Measurements from ENCODE around the gene GBX1.

Gene GBX1

DNA sequence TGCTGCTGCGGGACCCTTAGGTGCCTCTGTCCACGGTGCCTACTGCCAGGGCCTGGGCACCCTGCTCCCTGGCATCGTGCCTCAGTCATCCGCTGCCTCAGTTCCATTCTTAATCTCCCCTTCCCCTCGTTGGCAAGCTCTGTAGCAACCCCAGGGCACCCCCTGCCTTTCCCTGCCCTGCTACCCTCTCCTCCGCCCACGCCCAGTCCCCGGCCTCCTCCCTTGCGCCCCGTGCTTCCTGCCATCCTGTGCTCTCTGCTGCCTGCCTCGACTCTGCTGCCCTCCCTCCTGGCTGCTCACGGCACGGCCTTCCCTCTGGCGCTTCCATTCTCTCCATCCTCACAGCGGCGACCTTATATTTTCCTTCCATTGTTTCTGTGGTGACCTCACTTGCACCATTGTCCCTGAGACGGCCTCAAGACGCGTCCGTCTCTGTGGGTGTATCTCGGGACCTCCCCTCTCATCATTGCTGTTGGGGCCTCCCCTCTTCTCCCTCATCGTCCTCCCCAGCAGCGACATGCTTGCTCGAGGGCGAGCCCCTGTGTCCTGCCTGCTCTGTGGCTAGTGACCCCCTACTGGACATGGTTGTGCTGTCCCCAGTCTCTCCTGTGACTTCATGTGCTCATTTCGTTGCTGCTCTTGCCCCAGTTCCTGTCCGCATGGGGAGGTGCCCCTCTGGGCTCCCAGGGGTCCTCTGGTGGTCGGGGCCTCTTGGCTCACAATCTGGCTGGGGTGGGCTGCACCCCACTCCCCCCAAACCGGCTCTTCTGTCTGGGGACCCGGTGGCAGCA lies 45.9 kb downstream of the GBX1 start:
- TF ChIP-seq, protein P1, sequence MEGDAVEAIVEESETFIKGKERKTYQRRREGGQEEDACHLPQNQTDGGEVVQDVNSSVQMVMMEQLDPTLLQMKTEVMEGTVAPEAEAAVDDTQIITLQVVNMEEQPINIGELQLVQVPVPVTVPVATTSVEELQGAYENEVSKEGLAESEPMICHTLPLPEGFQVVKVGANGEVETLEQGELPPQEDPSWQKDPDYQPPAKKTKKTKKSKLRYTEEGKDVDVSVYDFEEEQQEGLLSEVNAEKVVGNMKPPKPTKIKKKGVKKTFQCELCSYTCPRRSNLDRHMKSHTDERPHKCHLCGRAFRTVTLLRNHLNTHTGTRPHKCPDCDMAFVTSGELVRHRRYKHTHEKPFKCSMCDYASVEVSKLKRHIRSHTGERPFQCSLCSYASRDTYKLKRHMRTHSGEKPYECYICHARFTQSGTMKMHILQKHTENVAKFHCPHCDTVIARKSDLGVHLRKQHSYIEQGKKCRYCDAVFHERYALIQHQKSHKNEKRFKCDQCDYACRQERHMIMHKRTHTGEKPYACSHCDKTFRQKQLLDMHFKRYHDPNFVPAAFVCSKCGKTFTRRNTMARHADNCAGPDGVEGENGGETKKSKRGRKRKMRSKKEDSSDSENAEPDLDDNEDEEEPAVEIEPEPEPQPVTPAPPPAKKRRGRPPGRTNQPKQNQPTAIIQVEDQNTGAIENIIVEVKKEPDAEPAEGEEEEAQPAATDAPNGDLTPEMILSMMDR (IDR thresholded peaks at IDR 0.05; ENCODE audit: low read depth, low read length, missing control alignments): no peak
- no peak overlapping the region for H3K4me3 ChIP-seq (ENCODE audit: low read depth, low read length)
- no peak for DNase-seq (ENCODE audit: low read depth)
- in situ Hi-C loops (cut with HindIII; ENCODE audit: low sequenced_read_pairs): no loop called here

DNA sequence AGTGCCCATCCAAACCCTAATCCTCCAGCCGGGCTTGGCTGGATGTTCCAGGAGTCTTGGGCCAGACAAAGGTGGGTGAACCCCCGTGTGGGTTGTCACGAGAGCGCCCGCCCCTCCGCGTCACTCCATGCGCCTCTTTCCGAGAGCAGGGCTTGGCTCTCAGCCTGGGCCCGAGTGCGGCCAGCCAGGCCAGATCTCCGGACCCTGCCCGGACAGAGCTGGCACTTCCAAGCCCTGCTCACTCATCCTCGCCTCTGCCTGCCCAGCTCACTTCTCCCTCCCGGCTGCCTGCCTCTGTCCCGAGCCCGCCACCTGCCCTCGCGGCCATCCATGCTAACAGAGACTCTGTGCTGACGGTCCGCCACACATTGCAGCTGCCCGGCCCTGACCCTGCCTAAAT lies 46.6 kb downstream of the GBX1 start:
- DNase-seq (ENCODE audit: low read depth): no peak
- no peak overlapping the region for H3K4me3 ChIP-seq (ENCODE audit: low read depth, low read length)
- in situ Hi-C loops (cut with HindIII; ENCODE audit: low sequenced_read_pairs): no loop called here
- TF ChIP-seq, protein P1 (IDR thresholded peaks at IDR 0.05; ENCODE audit: low read depth, low read length, missing control alignments): no peak

DNA sequence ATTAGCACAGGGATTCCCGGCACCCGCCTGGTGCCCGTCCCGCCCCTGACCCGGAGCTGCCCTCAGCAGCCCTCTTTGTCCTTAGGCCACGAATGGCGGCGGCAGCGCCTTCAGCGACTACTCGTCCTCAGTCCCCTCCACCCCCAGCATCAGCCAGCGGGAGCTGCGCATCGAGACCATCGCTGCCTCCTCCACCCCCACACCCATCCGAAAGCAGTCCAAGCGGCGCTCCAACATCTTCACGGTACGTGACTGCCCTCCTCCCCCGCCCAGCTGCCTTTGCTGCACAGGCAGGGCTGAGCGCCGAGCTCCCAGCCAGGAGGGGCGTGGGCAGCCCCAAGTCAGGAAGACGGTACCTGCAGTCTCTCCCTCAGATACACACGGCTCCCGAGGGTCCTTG lies 47.6 kb downstream of the GBX1 start:
- TF ChIP-seq, protein P1 (IDR thresholded peaks at IDR 0.05; ENCODE audit: low read depth, low read length, missing control alignments): no peak
- H3K4me3 ChIP-seq (ENCODE audit: low read depth, low read length): no peak overlapping the region
- DNase-seq (ENCODE audit: low read depth): no peak
- in situ Hi-C loops (cut with HindIII; ENCODE audit: low sequenced_read_pairs): no loop called here

DNA sequence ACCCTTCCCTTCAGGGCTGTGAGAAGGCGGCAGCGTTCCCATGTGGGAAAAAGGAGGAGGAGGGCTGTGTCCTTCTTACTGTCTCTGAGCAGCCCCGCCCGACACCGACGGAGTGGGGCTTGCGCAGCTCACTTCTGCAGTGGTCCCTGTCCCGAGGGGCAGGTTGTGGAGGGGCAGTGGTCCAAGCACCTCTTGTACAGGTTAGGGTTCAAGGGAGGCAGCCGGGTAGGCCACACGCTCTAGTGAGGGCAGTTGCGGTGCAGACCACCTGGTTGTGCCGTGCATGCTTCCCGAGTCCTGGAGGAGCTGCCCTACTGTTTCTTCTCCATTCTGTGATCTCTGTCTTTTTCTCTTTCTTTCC lies 48.5 kb downstream of the GBX1 start:
- in situ Hi-C loops (cut with HindIII; ENCODE audit: low sequenced_read_pairs): no loop called here
- TF ChIP-seq, protein P1 (IDR thresholded peaks at IDR 0.05; ENCODE audit: low read depth, low read length, missing control alignments): no peak
- no peak for DNase-seq (ENCODE audit: low read depth)
- no peak overlapping the region for H3K4me3 ChIP-seq (ENCODE audit: low read depth, low read length)

DNA sequence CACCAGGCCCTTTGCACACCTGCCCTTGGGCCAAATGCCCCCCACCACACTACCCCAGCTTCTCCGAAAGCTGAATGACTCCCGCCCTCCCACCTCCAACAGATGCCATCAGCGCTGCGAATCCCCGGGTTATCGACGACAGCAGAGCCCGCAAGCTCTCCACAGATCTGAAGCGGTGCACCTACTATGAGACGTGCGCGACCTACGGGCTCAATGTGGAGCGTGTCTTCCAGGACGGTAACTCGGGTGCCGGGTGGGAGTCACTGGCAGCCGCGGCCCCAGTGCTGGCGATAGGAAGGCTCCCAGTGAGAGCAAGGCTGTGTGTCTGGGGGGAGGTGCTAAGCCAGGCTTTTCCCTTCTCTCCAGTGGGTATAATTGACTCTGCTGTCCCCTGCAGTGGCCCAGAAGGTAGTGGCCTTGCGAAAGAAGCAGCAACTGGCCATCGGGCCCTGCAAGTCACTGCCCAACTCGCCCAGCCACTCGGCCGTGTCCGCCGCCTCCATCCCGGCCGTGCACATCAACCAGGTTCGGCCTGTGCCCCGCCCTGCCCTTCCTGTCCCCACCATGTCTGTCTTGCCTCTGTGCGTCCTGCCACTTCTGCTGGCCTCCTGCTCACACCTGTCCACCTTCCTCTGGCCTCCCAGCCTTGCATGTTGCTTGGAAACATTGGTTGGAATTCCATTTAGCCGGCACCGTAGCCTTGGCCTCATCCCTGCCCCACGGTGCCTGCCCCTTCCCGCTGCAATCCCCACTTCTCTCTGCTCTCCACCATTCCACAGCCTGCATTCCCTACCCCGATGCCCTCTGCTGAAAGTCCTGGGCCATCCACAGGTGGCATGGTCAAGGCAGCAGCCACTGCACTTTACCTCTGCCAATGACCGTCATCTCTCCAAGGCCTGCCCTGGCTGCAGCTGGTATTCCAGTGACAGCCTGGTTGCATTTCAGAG lies 49.1 kb downstream of the GBX1 start:
- no peak for DNase-seq (ENCODE audit: low read depth)
- in situ Hi-C loops (cut with HindIII; ENCODE audit: low sequenced_read_pairs): no loop called here
- TF ChIP-seq, protein P1 (IDR thresholded peaks at IDR 0.05; ENCODE audit: low read depth, low read length, missing control alignments): no peak
- H3K4me3 ChIP-seq (ENCODE audit: low read depth, low read length): no peak overlapping the region

DNA sequence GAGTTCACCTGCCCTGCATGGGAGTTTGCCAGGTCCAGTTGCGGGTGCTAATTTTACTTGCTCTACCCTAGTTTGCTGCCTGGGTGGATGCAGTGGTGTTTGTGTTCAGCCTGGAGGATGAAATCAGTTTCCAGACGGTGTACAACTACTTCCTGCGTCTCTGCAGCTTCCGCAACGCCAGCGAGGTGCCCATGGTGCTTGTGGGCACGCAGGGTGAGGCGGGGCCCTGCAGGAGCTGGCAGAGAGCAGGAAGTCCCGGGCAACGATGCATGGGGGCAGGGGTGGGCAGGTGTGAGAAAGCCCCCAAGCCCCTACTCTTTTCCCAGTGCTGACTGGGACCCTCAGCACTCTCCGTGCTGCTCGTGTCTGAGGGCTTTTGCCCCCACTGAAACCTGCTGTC lies 49.9 kb downstream of the GBX1 start:
- H3K4me3 ChIP-seq (ENCODE audit: low read depth, low read length): no peak overlapping the region
- TF ChIP-seq, protein P1 (IDR thresholded peaks at IDR 0.05; ENCODE audit: low read depth, low read length, missing control alignments): no peak
- no peak for DNase-seq (ENCODE audit: low read depth)
- in situ Hi-C loops (cut with HindIII; ENCODE audit: low sequenced_read_pairs): no loop called here

All from astrocyte of the cerebellum (primary cell).